IPS DF 4.7 (cell line): ENCODE results near the gene STAT5B.

Experiments used
- DNase-seq: peaks from one replicate; pipeline ENCODE4 v3.0.0-alpha.2; 2013; ENCODE audit warnings: low spot score; ENCODE audit errors: extremely low read depth

Gene STAT5B

DNA sequence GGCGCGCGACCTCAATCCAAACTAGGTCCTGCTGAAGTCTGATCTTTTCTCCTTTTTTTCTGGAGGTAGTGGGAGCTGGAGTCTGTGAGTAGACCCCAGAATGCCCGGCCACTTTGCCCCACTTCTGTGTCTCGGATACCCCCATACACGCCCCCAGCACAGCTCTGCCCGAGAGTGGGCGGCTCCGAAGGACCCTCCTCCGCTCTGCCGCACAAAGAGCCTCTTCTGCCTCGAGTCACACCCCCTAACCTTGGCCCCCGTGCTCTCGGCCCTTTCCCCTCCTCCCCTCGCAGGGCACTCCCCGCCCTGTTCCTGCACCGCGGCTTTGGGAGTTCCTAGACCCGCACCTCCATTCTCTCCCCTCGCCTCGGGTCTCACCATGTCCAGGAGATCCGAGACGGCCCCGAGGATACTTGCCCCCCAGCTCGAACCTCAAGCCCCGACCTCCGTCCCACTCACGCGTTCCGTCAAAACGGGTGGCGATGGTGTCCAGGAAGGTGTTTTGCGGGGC is 95.7 kb downstream of the STAT5B start:
- no peak for DNase-seq

DNA sequence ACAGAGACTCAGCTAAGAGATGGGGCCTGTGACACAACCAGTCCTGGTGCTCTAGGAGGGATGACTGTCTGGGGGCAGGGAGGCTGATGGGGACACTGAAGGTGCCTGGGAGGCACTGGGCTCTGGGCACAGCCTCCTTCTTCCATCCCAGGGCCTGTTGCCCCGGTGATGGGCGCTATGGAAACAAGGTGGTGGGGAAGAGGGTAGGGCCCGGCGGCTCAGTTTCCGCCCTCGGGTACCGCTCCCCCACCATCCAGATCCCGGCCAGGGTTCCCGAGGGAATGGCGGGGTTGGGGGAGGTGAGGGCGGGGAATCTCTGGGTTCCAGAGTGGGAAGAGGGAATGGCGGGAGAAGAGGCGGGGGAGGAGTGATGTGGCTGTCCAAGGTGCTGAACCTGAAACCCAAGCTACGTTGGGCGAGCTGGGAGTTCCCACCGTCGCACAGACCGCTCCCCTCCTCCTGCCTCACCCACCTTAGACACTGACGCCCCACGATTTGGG is 96.2 kb downstream of the STAT5B start:
- no peak for DNase-seq

GRCh38 chr17:42179335-42179734 is 96.9 kb downstream of the STAT5B start:
- DNase-seq = no peak

- DNase-seq = no peak
Observed at GRCh38 chr17:42178817-42179216, 97.4 kb downstream of the STAT5B start.

DNA sequence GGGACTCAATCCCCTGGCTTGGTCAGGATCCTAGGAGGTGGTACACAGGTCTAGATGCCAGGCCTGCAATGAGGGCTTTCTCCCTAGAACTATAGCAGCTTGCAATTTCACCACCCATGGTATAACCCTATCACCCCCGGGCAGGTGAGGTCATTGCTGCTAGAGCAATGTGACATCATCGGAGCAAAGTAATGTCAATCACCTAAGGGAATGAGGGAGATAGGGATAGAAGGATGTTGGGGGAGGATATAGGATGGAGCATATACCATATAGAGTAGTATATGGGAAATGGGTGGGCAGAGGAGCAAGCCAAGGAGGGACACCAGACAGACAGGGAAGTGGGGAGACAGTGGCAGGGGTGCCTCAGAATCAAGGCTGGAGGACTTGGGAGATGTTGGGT is 98.5 kb downstream of the STAT5B start:
- no peak for DNase-seq

- no peak for DNase-seq
Observed at GRCh38 chr17:42174126-42174783, 101.9 kb downstream of the STAT5B start.

GRCh38 chr17:42171831-42172230 is 104.4 kb downstream of the STAT5B start:
- no peak for DNase-seq

DNA sequence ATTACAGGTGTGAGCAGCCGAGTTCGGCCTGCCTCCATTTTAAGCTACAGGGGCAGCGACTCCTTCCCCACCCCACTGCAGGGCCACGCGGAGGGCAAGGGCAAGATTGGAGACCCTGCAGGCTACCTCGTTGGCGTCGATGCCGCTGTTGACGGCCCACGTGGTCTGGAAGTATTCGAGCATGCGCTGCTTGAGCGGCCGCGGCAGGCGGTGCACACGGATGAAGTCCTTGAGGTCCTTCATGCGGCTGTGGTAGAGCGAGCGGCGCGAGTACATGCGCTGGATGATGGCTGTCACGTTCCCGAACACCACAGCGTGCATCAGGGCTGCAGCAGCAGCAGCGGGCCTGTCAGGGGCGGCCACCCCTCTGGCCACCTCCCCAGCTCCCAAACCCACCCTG is 106.8 kb downstream of the STAT5B start:
- DNase-seq = no peak

DNA sequence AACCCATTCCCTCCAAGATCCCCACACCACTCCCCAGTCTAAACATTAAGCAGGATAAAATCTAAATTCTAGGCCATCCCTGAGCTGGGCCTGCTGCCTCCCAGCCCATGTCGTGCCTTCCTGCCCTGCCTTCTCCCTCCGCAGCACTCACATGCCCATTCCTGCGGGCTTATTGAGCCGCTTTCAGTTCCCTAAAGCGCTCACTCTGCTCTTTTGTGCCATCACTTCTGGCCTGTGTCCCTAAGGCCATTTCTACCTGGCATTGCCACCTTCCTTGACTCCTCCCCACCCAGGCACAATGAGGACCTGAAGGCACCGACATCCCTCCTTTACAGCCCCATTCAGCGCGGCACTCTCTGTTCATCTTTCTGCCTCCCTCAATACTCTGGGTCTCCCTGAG is 108.4 kb downstream of the STAT5B start:
- DNase-seq = no peak

DNA sequence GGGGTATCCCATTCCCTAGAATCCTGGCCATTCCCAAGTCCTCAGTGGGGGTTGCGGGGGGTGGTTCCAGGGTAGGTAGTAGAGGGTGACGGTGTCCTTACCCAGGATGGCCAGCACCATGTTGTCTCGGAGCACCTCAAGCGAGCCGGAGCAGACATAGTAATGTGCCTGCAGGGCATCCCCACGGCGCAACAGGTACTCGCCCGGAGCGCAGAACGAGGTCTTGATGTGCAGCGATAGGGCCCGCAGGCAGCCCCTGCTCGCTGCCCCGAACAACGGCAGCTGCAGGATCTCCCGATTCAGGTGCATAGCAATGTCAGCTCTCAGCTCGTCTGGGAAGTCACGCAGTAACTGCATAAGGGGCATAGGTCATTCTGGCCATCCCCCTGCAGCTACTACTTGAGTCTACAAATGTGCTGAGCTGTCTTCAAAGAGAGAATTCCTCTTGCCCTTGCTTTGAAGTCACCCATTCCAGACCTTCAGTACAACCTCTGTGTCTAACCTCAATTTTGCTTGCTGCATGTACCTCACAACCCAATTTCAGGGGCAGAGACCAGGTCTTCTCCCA is 109.9 kb downstream of the STAT5B start:
- DNase-seq = no peak

GRCh38 chr17:42165751-42166150 is 110.4 kb downstream of the STAT5B start:
- no peak for DNase-seq

DNA sequence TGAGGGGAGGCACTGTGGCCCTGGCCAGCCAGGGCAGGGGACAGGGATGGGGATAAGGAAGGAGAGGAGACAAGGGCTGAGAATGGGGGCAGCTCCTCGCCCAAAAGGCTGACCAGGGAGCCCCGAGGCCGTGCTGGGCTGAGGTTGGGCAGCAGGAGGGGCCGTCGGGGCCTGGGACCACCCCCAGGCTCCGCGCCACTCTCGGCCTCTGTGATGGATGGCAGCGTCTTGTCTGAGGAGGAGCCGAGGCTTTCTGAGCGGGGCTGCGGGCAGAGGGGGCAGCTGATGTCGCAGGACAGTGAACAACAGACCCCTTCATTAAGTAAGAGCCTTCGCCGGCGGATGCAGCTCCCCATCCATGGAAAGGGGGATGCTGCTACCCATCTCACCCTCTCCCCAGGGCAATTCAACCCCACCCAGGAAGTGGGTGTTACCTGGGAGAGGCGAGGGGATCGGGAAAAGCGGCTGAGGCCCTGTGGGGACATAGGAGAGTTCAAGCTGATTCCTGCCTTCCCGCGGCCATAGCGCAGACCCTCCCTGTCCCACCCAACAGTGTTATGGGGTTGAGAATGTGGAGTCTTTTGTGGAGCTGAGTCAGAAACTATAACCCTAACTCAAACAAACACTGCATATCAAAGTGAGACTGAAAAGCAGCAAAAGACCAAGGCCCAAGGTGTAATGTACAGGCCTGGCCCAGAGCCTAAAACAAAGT is 112.3 kb downstream of the STAT5B start:
- no peak for DNase-seq

GRCh38 chr17:42163113-42163512 is 113.1 kb downstream of the STAT5B start:
- DNase-seq = no peak

GRCh38 chr17:42160531-42160910 is 115.7 kb downstream of the STAT5B start:
- no peak for DNase-seq

DNA sequence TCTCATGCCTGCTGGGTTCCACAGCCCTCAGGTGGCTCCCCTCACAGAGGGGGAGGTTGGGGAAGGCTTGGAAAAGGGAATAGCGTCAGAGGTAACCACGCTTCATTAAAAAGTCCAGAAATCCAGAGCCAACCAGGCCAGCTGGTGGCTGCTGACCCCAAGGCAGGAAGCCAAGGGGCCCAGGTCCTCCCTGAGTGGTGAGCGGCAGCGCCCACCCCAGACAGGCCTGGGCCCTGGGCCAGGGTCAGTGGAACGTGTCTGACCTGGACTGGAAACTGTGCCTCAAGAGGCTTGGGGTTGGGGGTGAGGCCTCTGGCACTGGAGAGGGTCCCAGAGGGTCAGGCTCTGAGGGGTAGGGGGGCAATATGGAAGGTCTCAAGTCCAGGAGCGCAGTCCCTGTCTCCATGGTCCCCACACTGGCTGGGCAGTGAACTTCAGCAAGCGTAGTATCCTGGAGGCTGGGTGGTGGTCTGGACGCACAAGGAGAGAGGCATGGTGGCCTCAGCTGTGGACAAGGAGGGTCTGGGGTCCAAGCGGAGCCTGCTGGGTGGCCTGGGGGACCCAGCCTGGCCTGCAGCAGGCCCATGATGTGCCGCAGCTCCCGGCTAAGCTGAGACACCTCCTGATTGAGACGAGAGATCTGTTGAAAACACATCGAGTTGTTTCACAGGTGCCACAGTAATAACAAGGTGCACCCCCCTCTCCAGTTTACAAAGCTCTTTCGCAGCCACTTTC is 116.2 kb downstream of the STAT5B start:
- DNase-seq = no peak

- no peak for DNase-seq
Observed at GRCh38 chr17:42155614-42156045, 120.6 kb downstream of the STAT5B start.

DNA sequence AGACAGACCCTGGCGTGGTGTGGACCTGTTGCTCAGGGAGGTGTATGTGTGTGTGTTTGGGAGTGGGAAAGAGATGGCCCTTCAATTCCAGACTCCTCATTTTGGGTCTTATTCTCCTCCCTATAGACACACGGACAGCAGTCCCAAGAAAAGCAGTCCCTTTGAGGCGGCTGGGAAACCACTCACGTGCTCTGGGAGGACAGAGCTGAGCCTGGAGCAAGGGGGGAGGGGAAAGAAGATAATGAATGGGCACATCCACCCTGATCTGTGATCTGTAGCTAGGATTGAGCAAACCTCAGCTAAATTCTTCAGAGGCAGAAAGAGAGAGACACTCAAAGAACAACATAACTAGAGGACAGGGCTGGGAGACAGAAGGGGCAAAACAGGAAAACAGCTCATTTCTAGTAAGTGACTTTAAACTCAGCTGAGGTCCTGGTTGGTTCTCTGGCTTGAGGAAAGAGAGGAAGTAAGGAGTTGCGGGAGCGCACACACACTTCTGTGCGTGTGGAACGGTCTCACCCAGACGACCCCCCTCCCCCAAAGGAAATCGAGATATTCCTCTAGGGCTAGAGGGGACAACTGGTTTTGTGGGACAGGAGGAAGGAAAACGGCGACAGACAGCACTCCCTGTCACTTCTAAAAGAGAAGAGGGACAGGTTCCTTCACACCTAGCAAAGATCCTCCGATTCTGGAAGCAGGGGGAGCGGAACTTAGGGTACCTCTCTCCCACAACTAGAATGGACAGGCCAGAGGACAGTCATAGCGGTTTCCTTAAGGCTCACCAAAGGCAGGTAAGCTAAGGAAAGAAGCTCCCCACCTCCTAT is 122.1 kb downstream of the STAT5B start:
- no peak for DNase-seq
